ENCODE results near the gene VEZT. TPM values are rescaled to one million over a fixed set of nuclear protein-coding genes. Genes with fewer than 3 reads are reported as not detected.
"Not testable (repeated sequence)": the region's sequence is repeated elsewhere in the genome, so short reads cannot be mapped to it uniquely, and the experiment has no call there.

Gene VEZT
- total and polyA plus RNA-seq, 9 donors = 31.2 to 67.7 (median 52.8) TPM

DNA sequence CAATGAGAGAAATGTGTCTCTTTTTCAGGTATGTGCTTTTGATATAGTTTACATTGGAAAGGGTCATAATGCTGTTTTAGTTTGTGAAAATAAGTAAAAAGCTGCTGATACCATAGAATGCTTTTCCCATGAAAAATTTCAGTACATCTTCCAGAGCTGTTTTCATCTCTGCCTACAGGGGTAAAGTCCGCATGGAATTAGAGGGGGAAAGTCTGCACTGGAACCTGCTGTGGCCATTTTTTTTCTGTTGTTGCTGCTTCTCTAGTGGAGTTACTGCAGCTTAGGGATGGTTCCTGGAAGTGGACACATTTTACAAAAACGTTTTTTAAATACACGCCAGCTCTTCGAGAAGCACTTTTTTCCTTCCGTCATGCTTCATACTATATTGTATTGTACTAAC is 81.3 kb downstream of the VEZT start:
- intact Hi-C loops (cut with DNase I) = no loop called here
- Histone ChIP-seq H3K27ac (no peak overlapping the region), H3K9me3 (no peaks in the 10 kb centered on the region), H3K27me3 (no peaks in the 10 kb centered on the region), H3K4me1 (ENCODE audit: insufficient read depth) (no peaks in the 10 kb centered on the region), H3K4me3 (no peak overlapping the region), H3K36me3 (no peaks in the 10 kb centered on the region)
- no peak for TF ChIP-seq EP300 (IDR thresholded peaks at IDR 0.05)
- TF ChIP-seq CTCF (IDR thresholded peaks at IDR 0.05) = no peak
- TF ChIP-seq POLR2A (IDR thresholded peaks at IDR 0.05) = no peak
- no peak for DNase-seq
- 82 to 86% (median 83%) methylated on average over 5 of the region's 5 CpGs for WGBS, 3 donors

DNA sequence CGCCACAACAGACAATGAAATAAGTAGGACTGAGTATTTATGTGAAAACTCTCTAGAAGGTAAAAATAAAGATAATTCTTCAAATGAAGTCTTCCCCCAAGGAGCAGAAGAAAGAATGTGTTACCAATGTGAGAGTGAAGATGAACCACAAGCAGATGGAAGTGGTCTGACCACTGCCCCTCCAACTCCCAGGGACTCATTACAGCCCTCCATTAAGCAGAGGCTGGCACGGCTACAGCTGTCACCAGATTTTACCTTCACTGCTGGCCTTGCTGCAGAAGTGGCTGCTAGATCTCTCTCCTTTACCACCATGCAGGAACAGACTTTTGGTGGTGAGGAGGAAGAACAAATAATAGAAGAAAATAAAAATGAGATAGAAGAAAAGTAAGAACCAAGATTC is 82.7 kb downstream of the VEZT start:
- Histone ChIP-seq H3K27ac (no peak overlapping the region), H3K9me3 (no peaks in the 10 kb centered on the region), H3K4me1 (ENCODE audit: insufficient read depth) (no peaks in the 10 kb centered on the region), H3K27me3 (no peaks in the 10 kb centered on the region), H3K36me3 (no peaks in the 10 kb centered on the region), H3K4me3 (no peak overlapping the region)
- no peak for DNase-seq
- TF ChIP-seq POLR2A (IDR thresholded peaks at IDR 0.05) = no peak
- 94 to 95% (median 95%) methylated on average over 2 of the region's 2 CpGs for WGBS, 3 donors
- intact Hi-C loops (cut with DNase I) = no loop called here

DNA sequence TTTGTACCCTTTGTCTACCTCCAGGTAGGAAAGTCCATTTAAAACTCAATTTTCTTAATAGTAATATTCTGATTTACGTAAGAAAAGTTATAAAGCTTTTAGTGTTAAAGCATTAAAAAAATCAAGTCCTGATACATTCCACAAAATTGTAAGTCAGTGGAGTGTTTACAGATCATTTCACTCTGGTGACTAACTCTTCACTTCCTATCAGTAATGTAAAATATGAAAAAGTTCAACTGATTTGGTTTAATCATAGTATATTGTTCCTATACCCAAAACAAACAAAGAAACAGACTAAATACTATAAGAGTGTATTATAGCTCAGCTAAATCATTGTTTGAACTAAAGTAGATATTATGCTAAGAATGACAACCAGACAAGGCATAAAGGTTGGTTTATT is 85.9 kb downstream of the VEZT start:
- H3K36me3 ChIP-seq = no peaks in the 10 kb centered on the region
- TF ChIP-seq EP300 (IDR thresholded peaks at IDR 0.05) (no peak), POLR2A (IDR thresholded peaks at IDR 0.05) (no peak), CTCF (IDR thresholded peaks at IDR 0.05) (no peak)
- 70 to 87% (median 73%) methylated on average over 1 of the region's 1 CpG for WGBS, 3 donors
- no peaks in the 10 kb centered on the region for H3K27me3 ChIP-seq
- intact Hi-C loops (cut with DNase I) = no loop called here
- H3K9me3 ChIP-seq = no peaks in the 10 kb centered on the region
- no peak overlapping the region for H3K27ac ChIP-seq
- H3K4me3 ChIP-seq = no peak overlapping the region
- H3K4me1 ChIP-seq (ENCODE audit: insufficient read depth) = no peaks in the 10 kb centered on the region
- DNase-seq = no peak

DNA sequence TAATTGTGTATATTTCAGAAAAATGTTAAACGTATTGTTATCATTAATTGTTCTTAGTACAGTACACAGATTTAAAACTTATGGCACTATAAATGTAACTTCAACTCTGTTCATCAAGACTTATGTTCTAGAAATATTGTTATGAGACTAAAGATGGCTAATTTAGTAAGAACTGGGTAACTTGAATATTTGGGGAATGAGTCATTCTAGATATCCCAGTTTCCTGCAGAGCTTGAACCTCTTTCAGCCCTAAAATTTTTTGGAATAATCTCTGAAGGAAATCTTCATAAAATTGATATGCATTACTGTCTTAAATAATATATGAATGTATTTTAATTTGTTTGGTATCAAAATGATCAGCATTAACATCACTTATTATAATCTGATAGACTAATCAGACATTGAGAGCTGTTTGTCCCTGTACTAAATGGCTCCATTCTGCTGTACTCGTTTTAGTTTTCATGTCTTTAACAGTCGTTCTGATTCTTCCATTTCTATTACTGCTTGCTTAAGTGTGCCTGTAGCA is 87.1 kb downstream of the VEZT start:
- no peak overlapping the region for H3K27ac ChIP-seq
- no peaks in the 10 kb centered on the region for H3K36me3 ChIP-seq
- no peak for DNase-seq
- no peaks in the 10 kb centered on the region for H3K9me3 ChIP-seq
- no peaks in the 10 kb centered on the region for H3K4me1 ChIP-seq (ENCODE audit: insufficient read depth)
- intact Hi-C loops (cut with DNase I) = no loop called here
- no peak overlapping the region for H3K4me3 ChIP-seq
- H3K27me3 ChIP-seq = no peaks in the 10 kb centered on the region
- TF ChIP-seq EP300 (IDR thresholded peaks at IDR 0.05) (no peak), POLR2A (IDR thresholded peaks at IDR 0.05) (no peak), CTCF (IDR thresholded peaks at IDR 0.05) (no peak)
- WGBS, 3 donors = 28 to 49% (median 29%) methylated on average over 3 of the region's 3 CpGs

GRCh38 chr12:95312656-95313055 is 95.0 kb downstream of the VEZT start:
- no peak overlapping the region for H3K4me3 ChIP-seq
- no peaks in the 10 kb centered on the region for H3K27me3 ChIP-seq
- no peak overlapping the region for H3K27ac ChIP-seq
- no peaks in the 10 kb centered on the region for H3K9me3 ChIP-seq
- intact Hi-C loops (cut with DNase I) = no loop called here
- no peaks in the 10 kb centered on the region for H3K4me1 ChIP-seq (ENCODE audit: insufficient read depth)
- no peak for DNase-seq
- no peaks in the 10 kb centered on the region for H3K36me3 ChIP-seq
- TF ChIP-seq EP300 (IDR thresholded peaks at IDR 0.05) (no peak), POLR2A (IDR thresholded peaks at IDR 0.05) (no peak), CTCF (IDR thresholded peaks at IDR 0.05) (no peak)
- WGBS, 3 donors = 71 to 83% (median 71%) methylated on average over 1 of the region's 1 CpG

DNA sequence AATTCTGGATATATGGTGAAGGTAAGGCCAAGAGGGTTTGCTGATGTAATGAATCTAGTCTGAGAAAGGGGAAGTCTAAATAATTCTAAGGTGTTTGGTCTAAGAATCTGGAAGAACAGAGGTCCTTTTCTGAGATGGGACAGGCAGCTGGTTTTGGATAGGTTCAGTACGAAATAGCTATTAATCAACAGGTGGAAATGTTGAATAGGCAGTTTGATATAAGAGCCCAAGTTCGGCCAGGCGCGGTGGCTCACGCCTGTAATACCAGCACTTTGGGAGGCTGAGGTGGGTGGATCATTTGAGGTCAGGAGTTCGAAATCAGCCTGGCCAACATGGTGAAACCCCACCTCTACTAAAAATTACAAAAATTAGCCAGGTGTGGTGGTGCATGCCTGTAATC is 97.1 kb downstream of the VEZT start:
- H3K4me3 ChIP-seq; H3K27me3 ChIP-seq; H3K4me1 ChIP-seq (ENCODE audit: insufficient read depth); DNase-seq; H3K9me3 ChIP-seq; intact Hi-C loops (cut with DNase I); H3K27ac ChIP-seq; H3K36me3 ChIP-seq: not testable (repeated sequence)
- WGBS, 3 donors = 89 to 90% (median 90%) methylated on average over 6 of the region's 6 CpGs

Data from ovary (tissue), 9 donors.